A172 (cell line): Measurements from ENCODE around the gene BTG3. TPM values are rescaled to one million over a fixed set of nuclear protein-coding genes. Genes with fewer than 3 reads are reported as not detected.

Experiments used
- total RNA-seq: library from RNA; depleted of rRNA; stranded (reverse); fragments of >200 nt; shearing (Covaris generic); gene quantifications from 2 replicates; pipeline ENCODE4 v1.2.3, GENCODE V29; 2014; rRNA removed

Gene BTG3
- total RNA-seq, 1 experiment from 2014 or later: 41.8 TPM

Other genes with a start within 250 kb of the BTG3 start
- gene CXADR, start 99.9 kb downstream of the BTG3 start, total RNA-seq: 4.3 and 5.3 TPM in 2 replicates
- gene C21orf91, start 206.5 kb upstream of the BTG3 start, total RNA-seq: 11.4 and 14.4 TPM in 2 replicates